Tongue (tissue), 2 donors: Measurements from ENCODE around the gene PHLDB2. TPM values are rescaled to one million over a fixed set of nuclear protein-coding genes. Genes with fewer than 3 reads are reported as not detected.

ENCODE experiments used
- DNase-seq: peaks from one replicate; pipeline ENCODE4 v3.0.0-alpha.2; 2015
- total RNA-seq: library from RNA; depleted of rRNA; stranded (reverse); fragments of >200 nt; gene quantifications from one replicate; pipeline ENCODE4 v1.2.3, GENCODE V29; 2014

Gene PHLDB2
- total RNA-seq, 1 donor from 2014 or later, result 64.4 TPM

- no peak for DNase-seq
Measured at GRCh38 chr3:111884411-111885018, 25.4 kb downstream of the PHLDB2 start.

DNA sequence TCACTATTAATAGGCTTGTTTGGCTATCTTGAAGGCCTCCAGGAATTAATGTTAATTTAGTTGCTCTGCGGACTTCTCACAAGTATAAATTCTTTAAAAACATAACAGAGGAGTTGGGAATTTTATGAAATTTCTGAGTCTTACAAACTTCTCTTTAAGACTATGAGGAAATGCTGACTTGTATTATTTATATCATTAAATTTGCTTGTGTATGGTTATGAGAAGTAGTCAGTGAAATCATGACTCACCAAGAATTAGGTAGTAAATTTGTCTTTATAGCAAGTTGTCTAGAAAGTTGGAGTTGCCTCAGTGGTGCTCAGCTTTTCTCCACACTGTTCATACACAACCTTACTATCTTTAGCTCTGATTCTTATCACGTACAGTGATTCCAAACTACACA is 26.5 kb downstream of the PHLDB2 start:
- DNase-seq, result no peak

DNA sequence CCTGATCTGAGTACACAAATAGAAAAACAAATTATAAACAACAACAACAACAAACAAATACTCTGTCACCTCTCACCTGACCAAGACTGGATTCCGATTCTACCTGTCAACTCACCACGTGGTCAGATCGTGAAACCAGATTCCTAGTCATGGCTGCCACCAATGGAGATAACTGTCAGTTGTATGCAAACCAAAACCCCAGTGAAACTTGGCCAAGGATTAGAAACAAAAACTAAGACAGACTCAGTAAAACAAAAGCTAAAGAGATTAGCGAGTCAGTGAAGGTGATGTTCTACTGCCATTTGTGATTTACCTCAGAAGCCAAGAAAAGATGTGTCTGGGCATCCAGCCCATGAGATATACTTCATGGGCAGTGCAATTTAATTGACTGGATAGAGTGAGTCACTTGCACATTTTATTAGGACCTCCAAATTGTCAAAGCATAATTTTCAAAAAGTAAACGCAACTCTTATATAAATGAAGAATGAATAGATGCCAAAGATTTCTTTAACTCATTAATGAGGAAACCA is 31.1 kb downstream of the PHLDB2 start:
- DNase-seq, result no peak

GRCh38 chr3:111892070-111892469 is 33.0 kb downstream of the PHLDB2 start:
- no peak for DNase-seq

GRCh38 chr3:111895071-111895470 is 36.0 kb downstream of the PHLDB2 start:
- DNase-seq, result peak; percentile 49

GRCh38 chr3:111899966-111900365 is 40.9 kb downstream of the PHLDB2 start:
- DNase-seq, result no peak

DNA sequence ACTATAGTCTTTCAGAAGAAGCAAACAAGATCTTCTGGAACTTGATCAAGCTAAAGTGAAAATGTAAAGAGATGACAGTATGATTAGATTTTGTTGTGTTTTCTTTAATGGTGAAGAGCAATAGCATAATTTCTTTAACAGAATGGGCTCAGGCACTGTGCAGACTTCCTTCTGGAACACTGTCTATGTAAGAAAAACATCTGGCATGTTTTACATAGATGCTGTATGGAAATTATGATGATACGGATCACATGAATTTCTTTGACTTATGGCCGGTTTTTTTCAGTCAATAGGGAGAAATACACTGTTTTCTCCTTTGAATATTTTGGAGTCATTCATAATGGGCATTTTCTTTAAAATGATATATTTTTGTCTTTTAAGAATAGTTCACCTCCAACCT is 42.6 kb downstream of the PHLDB2 start:
- peak; percentile 59 for DNase-seq

DNA sequence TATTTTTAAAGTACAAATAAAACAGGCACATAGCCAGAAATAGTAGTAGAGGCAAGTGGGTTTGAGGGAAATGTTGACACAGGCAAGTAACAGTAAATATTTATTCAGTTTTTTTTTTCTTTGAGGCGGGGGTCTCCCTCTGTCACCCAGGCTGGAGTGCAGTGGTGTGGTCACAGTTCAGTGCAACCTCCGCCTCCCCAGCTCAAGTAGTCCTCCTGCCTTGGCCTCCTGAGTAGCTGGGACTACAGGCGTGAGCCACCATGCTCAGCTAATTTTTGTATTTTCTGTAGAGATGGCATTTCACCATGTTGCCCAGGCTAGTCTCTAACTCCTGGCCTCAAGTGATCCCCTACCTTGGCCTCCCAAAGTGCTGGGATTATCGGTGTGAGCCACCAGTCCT is 43.5 kb downstream of the PHLDB2 start:
- no peak for DNase-seq

GRCh38 chr3:111903067-111903511 is 44.0 kb downstream of the PHLDB2 start:
- DNase-seq, result no peak

GRCh38 chr3:111904376-111905241 is 45.5 kb downstream of the PHLDB2 start:
- no peak for DNase-seq

DNA sequence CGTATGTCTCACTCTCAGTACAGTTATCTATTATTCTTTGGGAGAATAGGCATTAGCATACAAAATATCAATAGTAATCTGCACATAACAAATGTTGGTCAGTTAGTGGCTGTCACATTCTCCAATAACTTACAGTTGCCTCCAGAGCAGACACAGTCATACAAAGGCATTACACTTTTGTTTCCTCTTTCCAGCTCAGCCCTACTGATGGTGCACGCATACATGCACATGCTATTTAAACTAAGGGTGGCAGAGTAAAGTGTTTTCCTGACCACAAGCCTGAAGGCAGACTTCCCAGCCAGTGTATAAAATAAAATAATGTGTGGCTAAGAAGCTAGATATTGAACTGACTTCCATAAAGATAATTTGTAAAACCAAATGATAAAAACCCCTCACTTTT is 47.6 kb downstream of the PHLDB2 start:
- DNase-seq, result no peak

- no peak for DNase-seq
Measured at GRCh38 chr3:111907151-111907550, 48.1 kb downstream of the PHLDB2 start.

GRCh38 chr3:111910806-111911205 is 51.7 kb downstream of the PHLDB2 start:
- DNase-seq, result no peak

DNA sequence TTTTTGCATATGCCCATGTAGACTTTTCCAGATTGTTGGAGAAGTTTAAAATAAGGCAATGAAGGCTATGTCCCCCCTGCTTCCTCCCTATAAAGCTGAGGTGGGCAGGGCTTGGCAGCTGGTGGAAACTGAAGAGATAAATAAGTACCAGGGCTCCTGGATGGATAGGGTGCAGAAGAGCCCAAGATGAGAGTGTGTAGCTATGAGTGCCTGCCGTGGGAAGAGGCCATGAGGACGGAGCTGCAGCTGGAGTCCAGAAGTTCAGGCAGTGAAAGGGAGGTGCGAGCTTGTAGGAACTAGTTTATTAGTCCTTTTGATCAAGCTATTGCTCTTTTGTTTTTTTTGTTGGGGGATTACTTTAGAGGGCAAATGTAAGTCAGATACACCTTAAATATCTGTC is 52.4 kb downstream of the PHLDB2 start:
- DNase-seq, result no peak

DNA sequence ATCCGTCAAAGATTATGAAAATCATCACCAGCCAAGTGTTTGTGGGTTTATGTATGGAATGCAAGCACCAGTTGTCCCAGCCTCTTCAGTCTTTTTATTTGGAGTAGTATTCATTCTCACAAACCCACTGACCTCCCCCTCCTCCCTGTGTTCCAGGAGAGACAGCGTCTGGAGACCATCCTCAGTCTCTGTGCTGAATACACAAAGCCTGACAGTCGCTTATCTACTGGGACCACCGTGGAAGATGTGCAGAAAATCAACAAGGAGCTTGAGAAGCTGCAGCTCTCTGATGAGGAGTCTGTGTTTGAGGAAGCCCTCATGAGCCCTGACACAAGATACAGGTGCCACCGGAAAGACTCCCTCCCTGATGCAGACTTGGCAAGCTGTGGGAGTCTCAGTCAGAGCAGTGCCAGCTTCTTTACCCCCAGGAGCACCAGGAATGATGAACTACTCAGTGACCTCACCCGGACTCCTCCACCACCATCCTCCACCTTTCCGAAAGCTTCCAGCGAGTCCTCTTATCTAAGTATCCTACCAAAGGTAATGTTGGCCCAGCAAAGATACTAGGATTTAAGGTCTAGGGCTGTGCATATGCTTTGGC is 54.2 kb downstream of the PHLDB2 start:
- DNase-seq, result no peak

- peak; percentile 21 for DNase-seq
Measured at GRCh38 chr3:111915905-111916304, 56.8 kb downstream of the PHLDB2 start.

DNA sequence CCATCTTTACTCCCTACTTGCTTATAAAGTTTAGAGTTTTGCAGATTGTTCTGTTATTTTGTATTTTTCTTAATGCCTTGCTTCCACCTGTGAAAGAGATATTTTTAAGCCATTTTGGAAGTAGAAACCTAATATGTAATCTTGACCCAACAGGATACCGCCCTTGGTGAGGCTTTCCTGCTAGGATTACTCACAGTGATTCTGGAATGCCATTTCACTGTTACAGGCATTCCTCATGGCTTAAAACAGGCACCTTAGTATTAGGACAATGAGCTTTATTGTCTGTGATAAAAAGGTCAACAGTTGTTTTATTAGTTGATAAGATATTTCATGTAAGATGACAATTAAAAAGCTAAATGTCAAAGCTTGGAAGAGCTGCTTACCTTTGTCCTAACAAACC is 58.2 kb downstream of the PHLDB2 start:
- DNase-seq, result no peak

DNA sequence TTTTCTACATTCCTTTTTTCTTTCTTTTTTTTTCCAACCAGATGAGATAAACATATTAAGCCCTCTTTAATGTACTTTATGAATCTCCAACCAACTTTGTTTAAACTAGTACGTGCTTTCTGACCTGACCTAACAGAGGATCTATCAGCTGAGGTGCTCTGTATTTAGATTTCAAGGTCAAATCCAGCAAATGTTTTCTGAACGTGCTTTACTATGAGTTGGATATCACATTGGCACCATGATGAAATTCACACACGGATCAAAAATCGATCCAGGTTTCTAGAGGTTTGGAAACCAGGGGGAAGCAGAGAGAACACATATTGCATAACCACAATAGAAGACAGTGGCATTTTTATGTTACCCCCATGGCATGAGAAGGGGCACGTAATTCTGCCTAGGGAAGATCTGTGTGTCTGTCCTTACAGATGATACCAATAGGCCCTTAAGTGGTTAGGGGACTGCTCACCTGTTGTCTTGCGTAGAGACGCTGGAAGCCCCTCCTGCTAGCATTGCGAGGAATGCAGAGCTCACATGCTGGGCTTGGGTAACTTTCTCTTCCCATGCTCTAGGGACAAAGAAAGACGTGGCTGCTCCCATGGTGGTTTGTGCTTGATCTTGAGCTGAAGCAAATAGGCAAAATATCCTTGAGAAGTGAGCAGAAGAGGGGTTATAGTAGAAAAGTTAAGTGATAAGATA is 60.5 kb downstream of the PHLDB2 start:
- DNase-seq, result no peak

DNA sequence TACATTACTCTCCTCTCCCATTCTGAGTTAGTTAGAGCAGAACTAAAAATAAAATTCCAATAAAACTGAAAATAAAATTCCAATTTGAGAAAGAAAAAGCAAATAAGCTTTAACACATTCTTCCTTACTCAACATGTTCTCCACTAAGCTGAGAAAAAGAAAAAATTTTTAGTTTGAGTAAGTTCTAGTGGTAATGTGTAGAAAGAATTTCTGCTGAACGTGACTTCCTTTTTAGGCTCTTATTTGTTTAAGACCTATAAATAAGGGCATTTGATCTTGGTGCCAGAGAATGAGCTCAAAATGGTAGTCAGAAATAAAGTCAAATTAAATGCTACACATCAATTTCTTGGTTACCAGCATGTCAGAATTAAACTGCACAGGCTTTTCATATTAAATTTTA is 62.1 kb downstream of the PHLDB2 start:
- DNase-seq, result no peak

DNA sequence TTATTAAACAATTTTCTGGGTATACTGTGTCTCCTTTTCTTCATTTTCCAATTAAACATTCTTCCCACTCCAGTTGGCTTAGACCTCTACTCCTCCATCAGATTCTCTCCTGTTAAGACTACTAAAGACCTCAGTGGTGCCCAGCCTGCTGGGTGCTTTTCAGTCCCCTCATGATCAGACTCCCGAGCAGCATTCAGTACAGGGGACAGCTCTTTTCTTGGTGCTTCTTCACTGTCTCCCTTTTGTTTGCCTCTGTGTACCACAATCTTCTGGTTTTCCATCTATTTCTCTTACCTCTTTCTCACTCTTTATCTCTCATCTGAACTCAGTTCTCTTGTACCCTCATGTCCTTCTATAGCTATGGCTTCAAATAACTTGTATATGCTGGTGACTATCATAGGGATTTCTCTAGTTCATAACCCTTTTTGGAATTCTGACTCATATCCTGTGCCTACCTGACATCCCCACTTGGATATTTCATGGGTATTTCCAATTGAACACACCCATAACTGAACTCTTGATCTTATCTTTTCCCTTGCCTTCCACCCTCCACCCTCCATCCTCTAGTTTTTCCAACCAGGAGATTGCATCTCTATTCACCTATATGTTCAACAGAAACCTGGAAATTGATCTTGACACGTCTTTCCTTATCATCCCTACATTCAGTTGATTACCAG is 64.2 kb downstream of the PHLDB2 start:
- DNase-seq, result no peak

GRCh38 chr3:111923806-111924205 is 64.7 kb downstream of the PHLDB2 start:
- DNase-seq, result no peak

DNA sequence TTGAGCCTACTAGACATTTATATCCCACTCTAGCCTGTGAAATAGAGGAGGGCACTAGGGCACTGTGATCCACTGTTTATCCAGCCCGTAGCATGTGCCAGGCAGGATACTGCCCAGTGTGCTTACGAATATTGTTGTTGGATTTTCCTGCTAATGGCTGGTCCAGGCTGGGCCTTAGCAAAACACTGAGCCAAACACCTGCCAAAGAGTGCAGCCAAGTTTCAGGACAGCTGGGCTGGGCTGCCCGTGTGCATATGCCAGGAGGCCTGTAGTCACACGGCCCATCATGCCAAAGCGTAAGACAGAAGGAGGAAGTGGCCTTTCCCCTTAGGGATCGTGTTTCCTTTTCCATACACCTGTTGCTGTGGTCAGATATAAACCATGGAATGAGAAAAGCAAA is 65.2 kb downstream of the PHLDB2 start:
- peak; percentile 96 for DNase-seq
